HG03039 (cell line): ENCODE measurements around the gene WBP1L.
"Not testable (repeated sequence)": the region's sequence is repeated elsewhere in the genome, so short reads cannot be mapped to it uniquely, and the experiment has no call there.

ENCODE experiments used
- ATAC-seq: cut with Tn5 transposase; IDR thresholded peaks from one replicate; pipeline ENCODE4 v1.9.1; 2021; ENCODE audit warnings: mild to moderate bottlenecking, moderate library complexity; ENCODE audit not compliant: unreplicated experiment

WBP1L gene

DNA sequence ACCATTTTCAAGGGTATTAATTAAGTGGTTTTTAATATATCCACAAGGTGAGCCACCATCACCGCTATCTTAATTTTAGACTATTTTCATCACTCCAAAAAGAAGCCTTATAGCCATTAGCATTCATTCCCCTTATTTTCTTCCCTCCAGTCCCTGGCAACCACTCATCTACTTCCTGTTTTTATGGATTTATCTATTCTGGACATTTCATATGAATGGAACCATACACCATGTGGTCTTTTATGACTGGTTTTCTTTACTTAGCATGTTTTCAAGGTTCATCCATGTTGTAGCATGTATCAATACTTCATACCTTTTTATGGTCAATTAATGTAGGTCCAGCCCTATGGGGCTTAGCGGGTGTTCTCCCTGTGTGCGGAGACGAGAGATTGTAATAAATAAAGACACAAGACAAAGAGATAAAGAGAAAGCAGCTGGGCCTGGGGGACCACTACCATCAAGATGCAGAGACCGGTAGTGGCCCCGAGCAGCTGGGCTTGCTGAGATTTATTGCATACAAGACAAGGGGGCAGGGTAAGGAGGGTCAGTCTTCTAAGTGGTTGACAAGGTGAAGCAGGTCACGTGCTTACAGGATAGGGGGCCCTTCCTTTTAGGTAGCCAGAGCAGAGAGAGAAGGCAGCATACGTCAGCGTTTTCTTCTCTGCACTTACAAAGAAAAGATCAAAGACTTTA lies 14.6 kb downstream of the WBP1L start:
- ATAC-seq: no peak

DNA sequence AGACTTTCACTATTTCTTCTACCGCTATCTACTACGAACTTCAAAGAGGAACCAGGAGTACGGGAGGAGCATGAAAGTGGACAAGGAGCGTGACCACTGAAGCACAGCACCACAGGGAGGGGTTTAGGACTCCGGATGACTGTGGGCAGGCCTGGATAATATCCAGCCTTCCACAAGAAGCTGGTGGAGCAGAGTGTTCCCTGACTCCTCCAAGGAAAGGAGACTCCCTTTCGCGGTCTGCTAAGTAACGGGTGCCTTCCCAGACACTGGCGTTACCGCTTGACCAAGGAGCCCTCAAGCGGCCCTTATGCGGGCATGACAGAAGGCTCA lies 15.2 kb downstream of the WBP1L start:
- ATAC-seq: not testable (repeated sequence)

DNA sequence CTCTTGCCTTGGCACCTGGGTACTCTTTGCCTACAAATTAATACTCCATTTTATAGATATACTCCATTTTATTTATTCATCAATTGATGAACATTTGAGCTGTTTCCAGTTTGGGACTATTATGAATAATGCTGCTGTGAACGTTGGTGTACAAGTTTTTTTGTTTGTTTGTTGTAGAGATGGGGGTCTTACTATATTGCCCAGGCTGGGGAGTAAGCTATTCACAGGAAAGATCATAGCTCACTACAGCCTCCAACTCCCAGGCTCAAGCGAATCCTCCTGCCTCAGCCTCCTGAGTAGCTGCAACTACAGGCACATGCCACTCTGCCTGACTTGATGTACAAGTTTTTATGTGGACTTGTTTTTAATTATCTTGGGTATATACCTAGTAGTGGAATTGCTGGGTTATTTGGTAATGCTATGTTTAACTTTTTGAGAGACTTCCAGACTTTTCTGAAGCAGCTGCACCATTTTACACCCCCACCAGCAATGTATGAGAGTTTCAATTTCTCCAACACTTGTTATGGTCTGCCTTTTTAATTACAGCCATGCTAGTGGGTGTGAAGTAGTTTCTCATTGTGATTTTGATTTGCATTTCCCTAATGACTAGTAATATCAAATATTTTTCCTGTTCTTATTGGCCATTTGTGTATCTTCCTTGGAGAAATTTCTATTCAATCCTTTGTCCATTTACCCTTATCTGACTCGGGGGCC lies 15.9 kb downstream of the WBP1L start:
- no peak for ATAC-seq

DNA sequence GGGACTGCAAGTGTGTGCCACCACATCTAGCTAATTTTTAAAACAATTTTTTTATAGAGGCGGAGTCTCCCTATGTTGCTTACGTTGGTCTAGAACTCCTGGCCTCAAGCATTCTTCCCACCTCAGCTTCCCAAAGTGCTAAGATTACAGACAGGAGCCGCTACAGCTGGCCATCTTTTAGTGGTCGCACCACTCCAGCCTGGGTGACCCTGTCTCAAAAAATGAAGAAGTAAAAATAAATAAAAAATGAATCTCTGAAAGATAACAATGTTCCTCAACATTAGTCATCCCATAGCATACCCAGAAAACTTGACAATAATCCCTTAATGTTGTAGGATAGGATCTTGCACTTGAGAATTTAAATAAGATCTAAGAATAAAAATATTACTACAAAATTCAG lies 18.2 kb downstream of the WBP1L start:
- ATAC-seq: no peak

DNA sequence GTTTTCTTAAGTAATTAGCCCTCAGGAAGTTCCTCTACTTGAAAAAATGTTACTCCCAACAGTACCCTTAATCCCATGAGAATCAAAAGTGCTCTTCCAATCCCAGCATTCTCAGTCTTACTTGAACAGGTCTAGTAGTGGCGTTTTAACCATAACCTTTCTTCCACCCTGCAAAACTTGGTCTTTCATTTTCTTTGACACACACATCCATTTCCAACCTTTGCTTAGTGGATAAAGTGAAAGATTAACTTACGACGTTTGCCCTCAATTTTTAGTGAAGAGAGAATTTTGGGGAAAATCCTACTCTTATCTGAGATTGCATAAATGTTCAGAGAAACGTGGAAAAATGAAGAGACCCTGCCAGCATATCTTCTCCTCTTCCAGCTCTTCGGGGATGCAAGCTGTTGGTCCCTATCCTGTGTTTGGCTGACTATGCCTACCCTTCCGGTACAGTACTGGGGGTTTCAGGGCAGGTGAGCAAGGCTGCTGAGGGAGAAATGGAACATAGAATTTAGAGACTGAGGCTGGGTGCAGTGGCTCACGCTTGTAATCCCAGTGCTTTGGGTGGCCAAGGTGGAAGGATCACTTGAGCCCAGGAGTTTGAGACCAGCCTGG lies 18.8 kb downstream of the WBP1L start:
- no peak for ATAC-seq

DNA sequence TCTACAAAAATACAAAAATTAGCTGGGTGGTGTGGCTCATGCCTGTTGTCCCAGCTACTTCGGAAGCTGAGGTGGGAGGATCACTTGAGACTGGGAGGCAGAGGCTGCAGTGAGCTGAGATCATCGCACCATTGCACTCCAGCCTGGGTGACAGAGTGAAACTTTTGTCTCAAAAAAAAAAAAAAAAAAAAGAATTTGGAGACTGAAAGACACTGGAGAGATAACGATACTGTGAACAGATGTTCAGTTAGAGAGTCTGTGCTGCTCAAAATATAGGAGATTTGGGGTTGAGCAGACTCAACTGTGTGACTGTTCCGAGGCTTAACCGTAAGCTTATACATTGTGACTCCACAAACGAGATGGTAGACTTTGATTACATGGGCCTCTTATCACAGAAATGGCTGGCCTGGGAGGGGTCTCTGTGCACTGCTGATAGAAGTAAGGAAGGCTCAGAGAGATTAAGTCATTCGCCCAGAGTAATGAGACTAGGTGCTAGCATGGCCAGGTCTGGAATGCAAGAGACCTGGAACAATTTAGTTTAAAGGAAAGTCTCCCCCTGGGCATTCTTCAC lies 19.4 kb downstream of the WBP1L start:
- ATAC-seq: no peak

DNA sequence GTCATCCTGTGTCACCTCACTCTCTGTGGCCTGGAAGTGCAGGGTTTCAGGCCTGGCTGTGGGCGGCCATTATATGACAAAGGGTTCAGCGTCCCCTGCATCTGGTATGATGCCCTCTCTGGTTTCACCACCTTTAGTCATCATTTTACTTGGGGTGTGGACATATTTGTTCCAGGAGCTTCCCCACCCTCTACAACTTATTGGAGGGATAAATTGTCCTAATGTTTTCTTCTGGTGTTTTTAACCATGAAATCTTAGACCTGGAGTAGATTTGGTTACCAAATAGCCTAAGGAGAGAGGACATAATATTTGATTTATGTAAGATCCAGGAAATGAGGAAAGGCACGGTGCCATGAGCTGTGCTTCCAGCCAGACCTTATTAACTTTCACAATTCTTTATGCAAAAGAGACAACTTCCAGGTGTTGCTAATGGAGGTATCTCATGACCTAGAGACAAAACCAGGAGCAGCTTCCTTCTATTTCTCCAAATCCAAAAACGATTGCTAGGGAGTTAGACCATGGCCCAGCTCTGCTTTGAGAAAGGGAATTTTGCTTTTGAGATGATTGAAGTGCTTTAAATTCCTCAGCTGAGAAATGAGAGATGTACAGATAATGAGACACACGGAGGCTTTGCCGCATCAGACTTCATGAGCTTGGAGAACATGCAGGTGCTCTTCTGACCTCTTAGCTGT lies 20.9 kb downstream of the WBP1L start:
- no peak for ATAC-seq

DNA sequence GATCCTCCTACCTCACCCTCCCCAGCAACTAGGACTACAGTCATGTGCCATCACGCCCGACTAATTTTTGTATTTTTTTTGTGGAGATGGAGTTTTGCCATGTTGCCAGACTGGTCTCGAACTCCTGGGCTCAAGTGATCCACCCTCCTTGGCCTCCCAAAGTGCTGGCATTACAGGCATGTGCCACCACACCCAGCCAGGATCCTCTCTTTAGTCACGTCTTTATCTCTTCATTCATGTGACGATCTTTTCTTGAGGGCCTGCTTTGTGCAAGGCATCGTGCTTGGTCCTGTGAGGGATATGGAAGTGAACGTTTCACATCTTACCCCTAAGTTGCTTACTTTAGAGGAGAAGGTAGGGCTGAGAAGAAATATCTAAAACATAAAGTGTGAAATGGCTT lies 21.6 kb downstream of the WBP1L start:
- no peak for ATAC-seq

DNA sequence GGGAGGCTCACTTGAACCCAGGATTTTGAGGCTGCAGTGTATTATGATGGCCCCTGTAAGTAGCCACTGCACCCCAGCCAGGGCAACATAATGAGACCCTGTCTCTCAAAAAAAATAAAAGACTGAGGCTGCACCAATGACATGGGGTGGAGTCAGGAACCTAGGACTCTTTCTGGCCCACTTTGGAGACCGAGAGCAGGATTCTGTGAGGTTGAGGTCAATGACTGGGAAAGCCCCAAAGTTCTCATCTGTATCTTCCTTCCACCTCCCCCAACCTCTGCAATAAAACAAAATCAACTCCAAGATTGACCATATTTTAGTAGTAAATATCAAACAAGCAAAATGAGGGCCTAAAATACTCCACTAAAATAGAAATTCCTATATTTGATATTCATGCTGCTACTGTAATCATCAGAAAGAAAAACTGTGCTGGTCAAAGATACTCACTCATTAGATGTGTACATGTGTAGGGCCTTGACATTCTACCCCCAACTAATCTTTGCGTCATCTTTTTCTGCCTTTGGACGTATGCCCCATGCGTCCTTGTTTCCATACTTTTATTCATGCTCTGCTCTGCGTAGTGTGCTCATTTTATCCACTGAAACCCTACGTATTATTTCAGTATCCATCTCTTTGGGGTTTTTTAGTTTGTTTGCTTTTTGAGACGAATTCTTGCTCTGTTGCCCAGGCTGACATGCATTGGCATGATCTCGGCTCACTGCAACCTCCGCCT lies 23.8 kb downstream of the WBP1L start:
- ATAC-seq: no peak

DNA sequence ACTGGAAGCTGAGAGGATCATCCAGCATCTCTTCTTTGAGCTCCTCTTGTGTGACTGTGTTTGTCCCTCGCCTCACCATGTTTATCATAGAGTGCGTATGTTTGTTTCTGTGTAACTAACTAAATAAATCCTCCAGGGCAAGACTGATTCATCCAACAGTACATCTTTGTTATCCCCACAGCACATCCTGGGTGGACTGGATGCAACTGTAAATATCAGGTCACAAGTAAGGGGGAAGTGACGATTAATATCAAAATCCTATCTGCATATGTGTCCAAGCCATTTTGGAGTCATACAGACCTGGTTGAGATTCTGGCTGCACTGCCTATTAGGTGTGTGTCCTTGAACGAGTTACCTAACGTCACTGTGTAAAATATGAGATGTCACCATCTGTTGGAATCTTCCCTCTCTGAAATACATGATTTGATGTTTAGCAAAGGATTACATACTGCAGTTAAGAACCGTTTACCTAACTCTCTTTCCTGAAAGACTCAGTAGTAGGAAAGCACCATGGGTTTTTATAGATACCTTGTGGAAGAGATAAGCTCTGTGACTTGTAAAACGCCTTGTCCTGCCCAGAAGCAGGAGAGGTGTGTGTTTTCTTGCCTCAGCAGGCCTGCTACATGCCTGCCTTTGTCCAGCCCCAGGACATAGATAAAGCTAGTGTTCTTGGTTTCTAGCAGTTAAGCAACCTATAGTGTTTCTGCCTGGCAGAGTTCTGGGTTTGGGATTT lies 25.8 kb downstream of the WBP1L start:
- ATAC-seq: no peak

DNA sequence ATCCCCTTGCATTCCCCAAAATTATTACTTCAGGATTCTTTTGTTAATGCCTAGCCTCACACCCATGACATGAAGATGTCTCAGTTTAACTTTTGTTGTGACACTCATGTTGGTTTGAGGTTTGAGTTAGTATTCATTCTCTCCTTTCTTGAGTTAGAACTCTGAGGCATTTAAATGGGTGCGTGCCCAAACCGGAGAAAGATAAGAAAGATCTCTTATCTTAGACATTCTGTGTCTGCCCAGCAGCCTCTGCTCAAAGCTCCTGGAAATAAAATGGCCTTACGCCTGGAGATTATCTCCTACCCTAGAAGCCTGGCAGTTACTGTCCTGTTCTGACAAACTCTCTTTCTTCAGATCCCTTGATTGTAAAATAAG lies 26.3 kb downstream of the WBP1L start:
- no peak for ATAC-seq

DNA sequence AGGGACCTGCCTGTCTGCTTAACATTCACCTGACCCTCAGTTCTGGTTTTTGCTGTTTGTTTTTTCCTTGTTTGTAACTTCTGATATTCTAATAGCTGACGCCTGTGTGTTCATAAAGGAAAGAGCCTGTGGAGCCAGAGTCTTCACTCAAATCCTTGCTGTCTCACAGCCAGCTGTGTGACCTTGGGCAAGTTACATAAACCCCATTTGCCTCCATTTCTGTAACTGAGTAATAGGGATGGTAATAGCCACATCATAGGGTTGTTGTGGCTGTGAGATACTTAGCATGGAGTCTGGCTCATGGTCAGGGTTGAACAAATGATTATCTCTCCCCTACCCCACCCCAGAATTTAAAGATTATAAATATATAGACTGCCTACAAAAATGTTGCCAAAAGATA lies 27.0 kb downstream of the WBP1L start:
- no peak for ATAC-seq

DNA sequence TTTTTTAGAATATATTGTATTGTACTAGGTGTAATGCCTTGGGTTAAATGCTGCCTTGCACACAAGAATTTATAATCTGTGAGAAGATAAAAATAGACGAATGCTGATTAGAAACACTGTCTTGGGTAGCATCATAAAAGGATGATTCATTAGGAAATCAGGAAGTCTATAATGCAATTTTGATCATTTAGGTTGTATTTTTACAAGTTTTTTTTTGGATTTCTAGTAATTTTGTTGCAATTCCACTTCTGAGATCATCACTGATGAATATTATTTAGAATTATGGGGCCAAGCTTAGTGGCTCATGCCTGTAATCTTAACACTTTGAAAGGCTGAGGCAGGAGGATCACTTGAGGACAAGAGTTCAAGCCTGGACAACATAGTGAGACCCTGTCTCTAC lies 29.6 kb downstream of the WBP1L start:
- ATAC-seq: no peak

DNA sequence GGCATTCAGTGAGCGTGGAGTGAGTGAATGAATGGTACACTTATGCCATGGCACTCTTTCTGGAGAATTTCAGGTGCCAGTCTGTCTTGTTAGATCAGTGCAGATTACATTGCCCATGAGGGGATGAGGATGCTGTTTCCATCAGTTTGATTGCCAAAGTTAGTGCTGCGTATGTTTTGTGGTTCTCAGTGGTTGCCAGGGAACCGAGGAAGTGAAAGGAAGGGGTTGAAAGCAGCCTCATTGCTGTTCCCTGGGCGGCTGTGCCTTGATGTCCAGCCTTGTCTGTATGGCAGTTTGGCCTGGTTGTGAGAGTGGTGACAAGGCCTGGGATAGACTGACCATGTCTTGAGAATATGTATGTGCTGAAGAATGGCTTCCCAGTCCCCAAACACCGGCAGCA lies 30.2 kb downstream of the WBP1L start:
- no peak for ATAC-seq

DNA sequence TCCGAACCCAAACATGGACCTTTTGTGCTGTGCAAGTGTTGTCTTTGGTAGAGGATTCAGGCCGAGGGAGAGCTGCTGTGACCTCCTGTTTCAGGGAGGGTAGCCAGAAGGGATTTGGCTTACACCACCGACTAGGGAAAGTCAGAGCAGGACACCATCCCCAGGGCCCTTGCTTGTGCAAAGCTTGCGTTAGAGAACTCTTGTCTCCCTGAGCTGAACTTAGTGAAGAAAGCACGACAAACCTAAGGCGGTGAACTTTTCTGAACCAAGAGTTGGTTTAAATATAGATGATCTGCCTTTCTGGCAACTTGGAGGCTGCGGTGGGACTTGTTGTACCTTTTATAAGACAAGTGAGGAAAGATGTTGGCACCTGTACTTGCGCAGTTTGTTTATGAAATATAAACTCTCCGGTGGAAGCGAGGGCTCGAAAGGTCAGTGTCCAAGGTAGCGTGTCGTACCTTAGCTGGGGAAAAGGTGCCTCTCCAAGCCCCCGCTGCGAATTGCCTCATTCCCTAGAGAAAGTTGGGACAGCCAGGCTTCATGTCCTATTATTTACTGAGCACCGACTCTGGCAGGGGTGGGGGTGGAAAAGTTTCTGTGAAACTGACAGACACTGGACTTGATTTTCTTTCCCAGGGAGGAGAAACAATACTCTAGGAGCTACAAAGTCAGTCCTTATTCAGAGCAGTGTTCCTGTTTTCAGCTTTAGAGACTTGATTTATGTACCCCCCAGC lies 31.6 kb downstream of the WBP1L start:
- no peak for ATAC-seq

DNA sequence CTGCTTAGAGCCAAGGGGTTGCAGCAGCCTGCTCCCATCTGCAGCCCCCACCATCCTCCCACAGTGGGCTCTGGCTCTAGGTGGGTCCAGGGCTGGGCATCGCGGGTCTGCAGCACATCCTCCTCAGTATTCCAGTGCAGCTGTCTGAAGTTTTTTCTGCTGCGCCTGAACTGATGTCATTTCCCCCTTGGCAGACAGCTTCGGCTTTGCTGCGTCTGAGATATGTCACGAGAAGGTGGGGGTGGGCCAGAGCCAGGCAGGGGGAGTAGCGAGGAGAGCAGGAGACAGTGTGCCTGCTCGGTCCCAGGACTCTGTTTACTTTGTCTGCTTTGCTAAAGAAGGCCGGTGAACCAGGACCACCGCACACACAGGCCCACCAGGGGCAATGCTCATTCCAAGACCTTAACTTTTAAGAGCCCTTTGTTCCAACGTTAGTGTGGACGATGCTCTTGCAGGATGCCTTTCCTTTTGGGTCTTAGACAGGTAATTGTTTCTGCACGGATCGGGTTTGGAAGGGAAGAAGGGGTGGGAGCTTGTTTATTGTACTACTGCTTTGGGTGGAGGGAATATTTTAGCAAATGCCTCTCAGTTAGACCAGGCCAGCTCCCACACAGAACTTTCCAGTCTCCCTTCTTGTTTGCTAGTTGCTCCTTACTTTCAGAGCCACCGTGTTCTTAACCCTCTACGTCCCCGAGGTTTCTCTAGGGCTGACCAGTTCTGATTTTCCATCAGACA lies 32.4 kb downstream of the WBP1L start:
- ATAC-seq: no peak

DNA sequence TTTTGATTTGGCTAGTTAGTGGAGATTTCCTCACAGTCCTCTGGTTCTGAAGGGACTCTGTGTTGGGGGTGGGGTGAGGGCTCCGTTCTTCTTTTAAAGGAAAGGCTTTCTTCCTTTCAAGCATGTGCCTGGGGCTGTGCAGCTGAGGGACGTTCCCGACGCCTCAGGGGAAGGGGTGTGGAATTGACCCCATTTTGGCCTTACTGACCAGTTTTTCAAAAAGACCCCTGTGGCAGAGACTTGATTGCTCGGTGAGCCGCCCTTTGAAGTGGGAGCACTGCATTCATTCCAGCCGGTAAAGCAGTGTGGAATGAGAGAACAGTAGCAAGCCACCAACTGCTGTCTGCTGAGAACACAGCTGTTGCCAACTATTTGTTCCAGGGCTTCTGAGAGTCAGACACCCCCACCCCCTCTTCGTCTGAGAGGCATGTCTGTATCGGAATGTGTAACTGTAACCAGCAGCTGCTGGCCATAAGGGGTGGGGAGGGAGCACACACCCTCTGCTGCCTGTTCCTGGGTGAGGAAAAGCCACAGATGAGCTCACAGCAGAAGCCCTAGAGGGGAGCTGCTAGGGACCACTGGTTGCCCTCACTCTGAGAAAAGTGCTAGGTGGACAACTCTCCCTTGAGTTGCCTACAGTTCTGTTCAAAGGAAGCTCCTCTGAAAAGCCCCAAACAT lies 33.2 kb downstream of the WBP1L start:
- no peak for ATAC-seq

DNA sequence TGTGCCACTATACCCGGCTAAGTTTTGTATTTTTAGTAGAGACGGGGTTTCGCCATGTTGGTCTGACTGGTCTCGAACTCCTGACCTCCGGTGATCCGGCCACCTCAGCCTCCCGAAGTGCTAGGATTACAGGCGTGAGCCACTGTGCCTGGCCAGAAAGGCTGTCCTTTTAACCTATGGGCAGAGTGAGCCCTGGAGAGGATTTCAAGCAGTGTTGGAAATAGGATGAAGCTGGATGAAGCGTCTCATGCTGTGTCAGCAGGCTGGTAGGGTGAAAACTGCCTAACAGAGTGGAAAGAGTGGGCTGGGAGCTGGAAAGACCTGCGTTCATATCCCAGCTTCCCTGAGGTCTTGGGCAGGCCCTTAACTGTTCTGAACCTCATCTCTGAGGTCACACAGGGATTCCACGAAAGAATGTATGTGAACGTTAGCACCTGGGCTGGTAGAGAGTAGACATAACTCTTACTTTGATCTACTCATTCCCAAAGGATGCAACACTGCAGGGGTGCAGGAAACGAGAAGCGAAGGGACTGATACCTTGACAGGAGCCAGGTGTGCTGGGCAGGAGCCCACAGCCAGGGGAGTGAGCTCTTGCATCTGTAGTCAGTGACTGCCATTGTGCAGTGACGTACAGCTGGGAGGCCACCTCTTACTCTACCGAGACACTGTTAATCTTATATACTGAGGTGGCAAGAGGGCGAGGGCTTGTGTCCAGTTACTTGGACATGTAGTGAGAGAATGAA lies 34.1 kb downstream of the WBP1L start:
- no peak for ATAC-seq
